HCT116 (cell line): ENCODE data around the gene SRRM1.

Source experiments
- CTCF ChIP-seq, 3 experiments: fragments of 200-600 bp in 1 of 3; sonication (generic) in 1 of 3; IDR thresholded peaks in 2 of 3; conservative IDR thresholded peaks in 1 of 3; 2 replicates each; pipeline ENCODE4 v1.5.1; 2012 to 2017; ENCODE audit warnings: low read depth in 2 of 3, low read length in 2 of 3, antibody characterized with exemption in 1 of 3, borderline replicate concordance in 1 of 3, control low read depth in 1 of 3, mild to moderate bottlenecking in 1 of 3, mixed read lengths in 1 of 3, mixed run types in 1 of 3, moderate library complexity in 1 of 3; ENCODE audit not compliant: insufficient read depth in 1 of 3
- EGR1 ChIP-seq: IDR thresholded peaks from 2 replicates; pipeline ENCODE4 v1.6.1; 2012; ENCODE audit warnings: low read depth
- EZH2 ChIP-seq: fragments of 200-600 bp; sonication (generic); IDR thresholded peaks from 2 replicates; pipeline ENCODE4 v1.6.1; 2017; ENCODE audit warnings: antibody characterized with exemption, mixed run types
- EZH2phosphoT487 ChIP-seq: fragments of 200-600 bp; IDR thresholded peaks from 2 replicates; pipeline ENCODE4 v1.6.1; 2018; ENCODE audit warnings: antibody characterized with exemption, borderline replicate concordance
- JUND ChIP-seq: IDR thresholded peaks from 2 replicates; pipeline ENCODE4 v1.6.1; 2012
- MAX ChIP-seq: IDR thresholded peaks from 2 replicates; pipeline ENCODE4 v1.6.1; 2012
- POLR2A ChIP-seq: IDR thresholded peaks from 2 replicates; pipeline ENCODE4 v1.7.0; 2011; ENCODE audit warnings: borderline replicate concordance; ENCODE audit not compliant: insufficient read depth, insufficient read length; ENCODE audit errors: extremely low read depth
- POLR2AphosphoS5 ChIP-seq: IDR thresholded peaks from 2 replicates; pipeline ENCODE4 v1.6.1; 2011; ENCODE audit warnings: mild to moderate bottlenecking, low read depth, low read length, moderate library complexity
- SIN3A ChIP-seq: IDR thresholded peaks from 2 replicates; pipeline ENCODE4 v1.6.1; 2012; ENCODE audit warnings: low read depth
- YY1 ChIP-seq: IDR thresholded peaks from 2 replicates; pipeline ENCODE4 v1.6.1; 2011; ENCODE audit warnings: low read length, low read depth, moderate library complexity, mild to moderate bottlenecking; ENCODE audit not compliant: insufficient replicate concordance; ENCODE audit errors: extremely low read depth
- ZBTB33 ChIP-seq: IDR thresholded peaks from 2 replicates; pipeline ENCODE4 v1.6.1; 2011; ENCODE audit warnings: mild to moderate bottlenecking, low read length, moderate library complexity; ENCODE audit not compliant: insufficient replicate concordance; ENCODE audit errors: extremely low read depth
- ZFX ChIP-seq: fragments of 450-650 bp; IDR thresholded peaks from 2 replicates; pipeline ENCODE4 v1.6.1; 2017

GRCh38 chr1:24704411-24705259 lies 61.5 kb downstream of the SRRM1 start:
- TF ChIP-seq CTCF (IDR thresholded peaks at IDR 0.05 in 2 of 3, conservative IDR thresholded peaks at IDR 0.05 in 1 of 3; ENCODE audit: borderline replicate concordance in 1 of 3, insufficient read depth in 1 of 3, low read depth in 2 of 3, low read length in 2 of 3) (no peak), JUND (no peak), POLR2AphosphoS5 (no peak), YY1 (no peak), EZH2 (no peak), POLR2A (no peak), ZFX (no peak), EGR1 (no peak), ZBTB33 (no peak), MAX (no peak), SIN3A (no peak), EZH2phosphoT487 (no peak)
